GM21786 (cell line): Measurements from ENCODE around the gene DLK1.

Experiments used
- ATAC-seq: cut with Tn5 transposase; IDR thresholded peaks from one replicate; pipeline ENCODE4 v1.9.1; 2021; ENCODE audit not compliant: unreplicated experiment

Gene DLK1

DNA sequence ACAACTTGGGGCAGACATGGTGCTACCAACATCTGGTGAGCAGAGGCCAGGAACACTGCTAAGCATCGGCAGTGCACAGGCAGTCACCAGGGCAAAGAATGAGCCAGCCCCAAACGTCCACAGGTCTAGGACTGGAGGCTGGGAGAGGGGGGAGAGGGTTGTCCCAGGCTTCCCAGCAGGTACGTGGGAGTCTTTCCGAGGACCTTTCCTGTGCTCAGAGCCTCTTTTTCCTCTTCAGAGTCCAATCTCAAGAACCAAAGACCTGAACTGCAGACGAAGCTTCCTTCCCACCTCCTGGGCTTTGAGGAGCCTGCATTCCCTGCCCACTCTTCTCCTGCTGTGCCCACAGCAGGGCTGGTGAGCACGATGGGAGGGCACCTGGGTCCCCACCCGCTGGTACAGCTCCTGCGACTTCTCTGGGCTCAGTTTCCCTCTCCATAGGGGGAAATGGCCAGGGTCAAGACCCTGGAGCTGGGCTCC lies 48.7 kb downstream of the DLK1 start:
- ATAC-seq, result no peak

DNA sequence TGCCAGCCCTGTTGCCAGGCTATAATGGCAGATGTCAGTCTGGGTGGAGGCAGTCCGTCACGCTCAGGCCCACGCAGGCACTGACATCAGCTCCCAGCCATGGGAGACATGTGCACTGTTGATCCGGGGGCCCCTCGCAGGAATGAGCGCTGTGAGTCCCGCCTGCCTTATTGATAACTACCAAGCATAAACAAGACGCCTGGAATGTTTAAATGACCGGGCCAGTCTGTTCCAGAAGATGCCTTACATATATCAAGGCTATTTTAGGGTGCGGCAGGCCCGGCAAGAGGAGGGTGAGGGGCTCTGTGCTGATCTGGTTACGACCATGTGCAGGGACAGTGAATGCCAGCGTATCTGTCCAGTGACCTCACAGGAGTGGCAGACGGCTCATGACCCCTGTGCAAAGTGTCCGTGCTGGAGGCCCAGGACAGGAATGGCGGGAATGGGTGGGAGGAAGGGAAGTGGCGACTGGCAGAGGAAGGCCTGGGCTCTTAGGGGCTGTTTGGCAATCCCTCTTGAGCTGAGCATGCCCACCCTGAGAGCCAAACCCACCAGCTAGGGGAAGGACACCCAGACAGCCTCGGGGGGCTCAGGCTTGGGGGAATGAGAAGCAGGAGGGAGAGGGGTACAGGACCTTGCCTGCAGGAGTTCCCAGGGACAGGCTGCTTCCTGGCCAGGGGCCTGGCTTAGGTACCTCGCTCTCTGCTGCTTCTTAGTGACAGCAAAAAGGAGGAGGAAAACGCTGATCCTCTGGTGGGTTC lies 49.3 kb downstream of the DLK1 start:
- ATAC-seq, result no peak

DNA sequence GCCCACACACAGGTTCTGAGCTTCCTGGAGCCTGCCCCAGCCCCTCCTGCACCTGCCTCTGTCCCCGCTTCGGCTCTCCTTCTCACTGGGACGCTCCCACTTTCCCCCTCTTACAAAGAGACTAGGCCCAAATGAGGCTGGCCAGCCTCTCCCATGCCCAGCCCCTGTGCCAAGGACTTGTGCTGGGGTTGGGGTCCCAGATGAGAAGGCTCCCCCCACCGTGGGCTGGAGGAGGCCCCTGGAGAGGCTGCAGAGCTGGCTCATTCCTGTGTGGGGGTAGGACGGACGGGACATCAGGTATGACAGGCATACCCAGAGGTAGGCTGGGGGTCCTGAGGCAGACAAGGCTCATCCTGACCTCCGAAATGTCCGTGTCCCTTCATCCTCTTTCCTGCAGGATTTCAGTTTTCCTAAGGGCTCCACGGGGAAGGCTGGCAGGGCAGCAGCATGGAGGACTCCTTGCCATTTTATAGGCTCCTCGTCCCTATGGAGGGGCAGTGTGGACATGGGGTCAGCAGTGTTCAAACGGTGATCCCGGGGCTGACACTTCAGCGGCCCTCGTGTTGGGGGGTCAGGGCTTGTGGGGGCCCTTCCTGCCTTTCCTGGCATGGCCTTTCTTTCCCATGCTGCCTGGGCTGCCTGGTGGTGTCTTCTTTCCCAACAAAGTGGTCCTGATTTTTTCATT lies 50.1 kb downstream of the DLK1 start:
- ATAC-seq, result no peak

DNA sequence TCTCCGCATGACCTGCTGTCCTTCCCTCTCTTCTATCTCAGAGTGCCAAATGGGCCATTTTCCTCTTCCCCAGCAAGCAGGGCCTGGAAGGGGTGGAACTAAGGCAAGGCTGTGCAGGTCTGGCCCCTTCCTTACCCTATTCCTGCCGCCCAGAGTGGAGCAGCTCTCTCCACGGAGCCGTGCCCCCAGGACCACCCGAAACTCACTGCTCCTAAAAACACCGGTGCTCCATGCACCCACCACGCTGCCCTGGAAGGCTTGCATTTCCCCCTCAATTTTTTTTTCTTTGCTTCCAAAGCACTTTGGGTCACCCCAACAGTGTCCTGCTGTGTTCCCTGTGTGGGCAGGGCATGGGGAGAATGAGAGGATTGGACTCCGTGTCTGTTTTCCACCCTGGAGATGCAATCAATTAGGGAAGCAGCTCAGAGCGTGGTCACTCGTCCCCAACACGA lies 50.7 kb downstream of the DLK1 start:
- no peak for ATAC-seq

DNA sequence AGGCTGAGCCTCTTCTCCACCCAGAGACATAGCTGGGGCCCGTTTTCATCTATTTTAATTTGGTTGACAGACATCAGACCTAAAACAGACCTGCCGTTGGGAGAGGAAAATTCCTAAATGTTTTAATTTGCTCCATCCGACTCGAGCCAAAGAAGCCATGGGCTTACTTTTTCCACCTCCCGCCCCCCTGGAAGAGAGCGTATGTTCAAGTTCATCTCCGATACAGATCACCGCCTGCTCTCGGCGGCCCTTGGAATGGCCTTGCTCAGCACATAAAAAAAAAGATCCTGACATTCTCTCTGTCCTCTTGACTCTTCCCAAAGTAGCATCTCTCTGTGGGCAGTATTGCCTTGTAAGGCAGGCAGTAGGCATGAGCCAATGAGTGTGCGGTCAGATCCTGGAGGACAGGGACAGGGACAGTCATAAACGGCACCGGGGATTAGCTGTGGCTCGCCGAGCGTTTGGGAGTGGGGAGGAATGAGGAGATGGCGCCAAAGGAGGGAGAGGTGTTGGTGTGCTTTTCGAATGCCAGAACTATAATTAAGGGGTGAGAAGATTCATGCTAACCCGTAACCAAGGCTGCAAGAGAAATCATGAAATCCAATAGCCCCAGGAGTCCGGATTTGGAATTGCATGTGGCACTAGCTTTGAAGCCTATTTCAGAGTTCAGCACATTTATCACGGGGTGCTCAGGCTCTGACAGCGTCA lies 51.3 kb downstream of the DLK1 start:
- ATAC-seq, result no peak

DNA sequence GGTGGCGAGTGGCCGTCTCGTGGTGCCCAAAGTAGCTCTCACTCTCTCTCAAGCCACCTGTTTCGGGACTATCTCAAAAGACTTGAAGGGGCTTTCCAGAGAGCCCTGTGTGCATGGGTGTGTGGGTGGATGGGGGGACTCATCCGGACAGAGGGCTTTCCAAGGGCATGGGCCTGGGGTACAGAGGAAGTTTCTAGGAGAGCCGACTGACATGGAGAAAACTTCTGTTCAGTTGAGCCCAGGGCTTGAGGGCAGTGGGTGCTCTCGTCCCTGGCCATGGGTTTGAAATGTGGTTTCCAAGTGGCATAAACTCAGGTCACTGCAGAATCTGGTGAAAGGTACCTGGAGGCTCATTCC lies 51.8 kb downstream of the DLK1 start:
- no peak for ATAC-seq

DNA sequence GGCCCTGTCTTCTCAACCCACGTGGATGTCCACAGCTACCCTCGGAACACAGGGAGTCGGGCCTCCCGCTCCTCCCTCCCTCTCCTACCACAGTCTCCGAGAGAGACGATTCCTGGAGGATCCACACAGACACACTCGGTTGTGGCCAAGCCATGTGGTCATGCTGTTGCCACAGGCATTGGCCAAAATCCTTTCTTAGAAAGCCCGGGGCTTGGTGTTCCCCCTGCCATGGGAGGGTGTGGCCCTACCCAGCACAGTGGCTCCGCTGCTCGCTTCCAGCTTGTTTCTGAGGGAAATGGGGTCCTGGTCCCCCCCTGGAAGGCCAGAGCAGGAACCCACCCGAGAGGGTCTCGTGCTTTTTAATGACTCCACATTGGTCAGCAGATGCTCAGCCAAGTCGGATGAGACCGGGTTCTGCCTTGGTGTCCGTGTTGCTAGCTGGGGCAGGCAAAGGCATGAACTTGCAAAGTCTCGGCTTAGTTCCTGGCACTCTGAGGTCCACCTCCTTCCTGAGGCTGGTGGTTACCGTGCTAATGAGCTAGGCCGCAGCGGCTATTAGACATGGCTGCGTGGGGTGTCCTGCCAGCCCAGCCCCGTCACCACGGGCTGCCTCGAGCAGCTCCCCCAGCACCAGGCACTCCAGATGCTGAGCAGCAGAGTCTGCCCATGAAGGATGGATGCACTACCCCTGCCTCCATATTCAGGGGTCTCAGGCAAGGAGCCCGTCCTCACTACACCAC lies 52.4 kb downstream of the DLK1 start:
- no peak for ATAC-seq

DNA sequence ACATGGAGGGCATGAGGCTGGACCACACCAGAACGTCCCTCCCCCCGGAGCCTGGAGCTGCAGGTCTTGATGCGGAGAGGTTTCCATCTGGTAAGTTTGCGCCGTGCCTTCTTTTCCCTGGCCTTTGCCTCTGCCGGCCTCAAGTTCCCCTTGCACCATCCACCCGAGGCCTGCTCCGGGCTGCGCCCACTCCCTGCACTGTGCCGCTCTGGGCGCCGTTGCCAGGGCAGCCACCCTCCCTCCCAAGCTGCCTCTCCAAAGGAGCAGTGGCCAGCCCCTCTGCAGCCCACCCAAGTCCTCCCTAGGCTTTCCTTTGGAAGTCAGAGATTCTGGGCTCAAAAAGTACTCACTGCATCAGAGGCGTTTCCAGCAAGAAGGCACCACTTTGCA lies 53.0 kb downstream of the DLK1 start:
- ATAC-seq, result no peak

DNA sequence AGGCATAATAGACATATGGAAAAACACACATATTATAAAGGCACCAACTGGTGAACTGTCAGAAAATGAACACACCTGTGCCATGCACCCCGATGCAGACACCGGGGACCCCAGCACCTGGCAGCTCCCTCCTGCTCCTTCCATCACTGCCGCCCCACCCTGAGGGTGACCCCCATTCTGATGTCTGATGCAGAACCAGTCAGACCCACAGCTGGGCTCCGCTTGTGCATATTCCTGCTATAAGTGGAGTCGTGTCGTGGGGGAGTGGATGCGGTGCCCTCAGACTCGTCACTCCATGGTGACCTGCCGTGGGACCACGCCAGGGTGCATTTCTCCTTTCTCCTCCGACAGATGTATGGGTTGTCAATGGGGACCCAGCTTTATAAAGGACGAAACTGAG lies 53.6 kb downstream of the DLK1 start:
- ATAC-seq, result no peak

DNA sequence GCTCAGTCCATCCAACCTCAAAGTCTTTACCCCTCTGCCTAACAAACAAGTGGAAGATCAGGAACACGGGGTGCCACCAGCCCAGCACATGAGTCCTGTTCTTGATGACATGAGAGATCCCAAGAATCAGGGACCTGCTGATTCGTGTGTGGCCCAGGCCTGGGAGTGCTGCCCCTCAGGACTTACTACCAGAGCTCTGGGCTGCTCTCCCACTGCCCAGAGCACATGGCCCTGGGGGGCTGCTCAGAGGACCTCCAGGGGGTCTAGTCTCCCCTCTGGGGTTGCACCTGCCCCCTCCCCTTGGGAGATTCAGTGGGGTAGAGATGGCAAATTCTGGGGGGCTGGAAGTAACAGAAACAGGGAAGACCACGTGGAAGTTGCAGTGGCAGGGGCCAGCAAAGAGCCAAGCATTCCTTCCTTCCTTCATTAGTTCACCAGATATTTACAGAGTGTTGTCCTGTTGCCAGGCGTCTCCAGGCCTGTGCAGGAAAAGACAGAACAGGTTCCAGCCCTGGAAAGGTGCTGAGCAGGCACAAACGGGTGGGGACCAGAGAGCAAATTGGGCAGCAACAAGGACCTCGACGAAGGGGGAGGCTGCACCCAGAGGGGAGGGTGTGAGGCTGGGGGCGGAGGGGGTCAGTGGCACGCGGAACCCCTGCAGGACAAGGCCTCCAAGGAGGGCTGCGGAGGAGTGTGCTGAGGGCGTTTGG lies 54.1 kb downstream of the DLK1 start:
- no peak for ATAC-seq

DNA sequence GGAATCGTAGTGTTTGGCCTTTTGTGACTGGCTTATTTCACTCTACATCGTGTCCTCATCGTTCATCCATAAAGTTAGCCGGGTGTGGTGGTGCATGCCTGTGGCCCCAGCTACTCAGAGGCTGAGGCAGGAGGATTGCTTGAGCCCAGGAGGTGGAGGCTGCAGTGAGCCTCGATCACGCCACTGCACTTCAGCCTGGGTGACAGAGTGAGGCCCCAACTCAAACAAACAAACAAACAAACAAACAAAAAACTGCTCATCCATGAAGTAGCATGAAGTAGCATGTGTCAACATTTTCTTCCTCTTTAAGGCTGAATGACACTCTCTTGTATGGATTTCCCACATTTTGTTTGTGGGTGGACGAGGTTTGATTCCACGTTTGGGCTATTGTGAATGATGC lies 55.3 kb downstream of the DLK1 start:
- ATAC-seq, result no peak

DNA sequence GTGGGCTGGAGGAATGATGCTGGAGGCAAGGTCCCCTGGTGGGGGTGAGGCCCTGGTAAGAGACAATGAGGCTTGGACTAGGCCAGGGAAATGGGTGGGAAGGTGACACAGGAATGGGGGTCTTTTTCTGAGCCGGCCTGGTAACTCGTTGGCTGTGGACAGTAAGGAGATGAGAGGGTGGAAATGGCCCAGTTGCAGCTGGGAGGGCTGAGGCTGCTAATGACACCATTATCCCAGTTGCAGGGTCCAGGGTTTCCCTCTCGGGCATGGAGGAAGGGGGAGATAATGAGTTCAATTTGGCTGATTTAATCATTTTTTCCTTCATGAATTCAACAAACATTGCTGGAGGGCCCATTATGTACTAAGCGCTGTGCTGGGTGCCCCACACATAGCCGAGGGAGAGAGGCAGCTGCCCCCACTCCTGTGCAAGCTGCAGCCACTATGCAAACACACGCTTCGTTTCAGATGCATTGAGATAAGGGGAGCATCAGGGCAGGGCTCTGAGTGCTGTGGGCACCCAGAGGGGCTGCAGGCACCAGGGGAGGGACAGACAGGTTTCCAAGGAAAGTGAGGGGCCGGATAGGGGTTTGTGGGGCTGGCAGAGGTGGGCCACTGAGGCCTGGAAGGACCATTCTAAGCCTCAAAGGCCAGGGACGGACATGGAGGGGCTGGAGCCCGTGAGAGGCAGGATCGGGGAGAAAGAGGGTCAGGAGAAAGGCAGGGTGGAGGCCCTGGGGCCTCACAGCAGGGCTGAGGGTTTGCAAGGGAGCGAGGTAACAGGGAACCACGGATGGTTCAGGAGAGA lies 56.0 kb downstream of the DLK1 start:
- no peak for ATAC-seq

DNA sequence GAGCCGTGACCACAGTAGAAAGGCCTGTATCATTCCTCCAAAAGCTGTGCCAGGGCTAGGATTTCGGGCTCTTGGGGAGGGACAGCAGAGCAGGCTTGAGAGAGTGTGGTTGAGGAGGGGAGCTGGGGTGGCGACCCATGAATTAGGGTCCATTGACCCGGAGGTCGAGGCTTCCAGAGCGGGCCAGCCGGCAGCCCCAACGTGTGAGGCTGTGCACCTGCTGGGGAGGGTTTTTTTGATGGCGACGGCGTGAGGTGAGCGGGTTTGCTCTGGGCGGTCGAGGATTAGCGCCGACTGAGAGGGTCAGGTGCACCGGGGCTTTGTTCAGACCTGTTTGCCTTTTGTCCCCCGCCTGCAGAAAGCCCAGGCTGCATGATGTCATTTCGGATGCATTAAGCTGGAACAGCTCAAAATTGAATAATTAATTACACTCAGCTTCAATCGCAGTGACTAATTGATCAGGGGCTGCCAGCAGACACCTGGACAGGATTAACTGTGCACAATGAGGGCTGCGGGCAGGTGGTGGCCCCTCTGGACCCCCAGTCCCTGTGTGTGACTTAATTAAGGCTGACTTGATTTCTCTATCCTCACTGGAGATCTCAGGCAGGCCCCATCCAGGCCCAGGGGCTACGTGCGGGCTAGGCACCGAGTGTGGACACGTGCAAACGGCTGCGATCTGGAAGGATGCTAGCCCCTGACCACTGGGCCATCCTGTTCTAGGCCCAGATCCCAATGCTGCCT lies 57.1 kb downstream of the DLK1 start:
- no peak for ATAC-seq

DNA sequence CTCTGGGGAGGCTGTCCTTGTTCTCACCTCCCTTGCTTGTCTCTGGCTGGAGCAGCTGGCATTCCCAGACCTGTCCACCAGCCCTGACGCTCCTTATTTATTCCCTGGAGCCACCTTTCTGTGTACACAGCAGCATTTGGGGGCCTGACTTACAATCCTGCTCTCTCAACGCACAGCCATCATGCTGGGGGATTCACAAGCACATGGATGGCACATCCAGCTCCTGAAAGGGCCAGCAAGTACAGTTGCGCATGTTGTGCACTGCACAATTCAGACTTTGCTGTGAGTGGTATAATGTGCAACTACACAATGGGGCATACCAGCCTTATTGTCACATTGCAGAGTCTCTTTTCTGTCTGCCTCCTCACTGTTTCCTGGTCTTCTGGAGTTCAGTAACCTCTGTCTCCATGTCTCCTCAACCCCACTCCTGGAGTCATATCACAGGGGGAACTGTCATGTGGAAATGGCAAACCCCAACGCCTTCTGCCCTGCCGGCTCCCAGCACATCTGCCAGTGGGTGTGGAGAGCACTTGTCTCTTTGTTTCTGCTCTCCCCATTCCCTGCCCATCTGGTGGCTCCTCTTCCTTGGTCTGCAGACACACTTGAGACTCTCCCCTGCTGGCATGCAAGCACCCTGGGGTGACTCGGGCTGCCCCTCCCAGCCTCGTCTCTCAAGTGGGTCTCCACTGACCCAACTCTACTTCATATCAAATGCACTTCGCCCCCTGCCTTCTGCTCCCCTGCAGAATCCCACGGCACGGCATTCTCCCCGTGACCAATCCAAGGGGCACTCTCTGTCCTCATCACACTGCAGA lies 58.0 kb downstream of the DLK1 start:
- ATAC-seq, result no peak

DNA sequence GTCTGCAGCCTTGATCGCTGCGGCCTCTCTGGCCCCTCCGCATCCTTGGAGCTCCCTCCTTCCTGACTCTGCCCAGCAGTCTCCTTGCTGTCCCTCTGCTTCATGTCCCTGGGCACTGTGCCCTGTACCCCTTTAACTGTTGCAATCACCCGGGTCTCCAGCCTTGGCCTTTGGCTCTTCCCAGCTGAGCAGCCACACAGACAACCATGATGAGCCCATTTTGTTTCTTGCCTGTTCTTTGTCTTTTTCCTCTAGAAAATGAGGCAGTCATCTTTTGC lies 58.6 kb downstream of the DLK1 start:
- ATAC-seq, result no peak

DNA sequence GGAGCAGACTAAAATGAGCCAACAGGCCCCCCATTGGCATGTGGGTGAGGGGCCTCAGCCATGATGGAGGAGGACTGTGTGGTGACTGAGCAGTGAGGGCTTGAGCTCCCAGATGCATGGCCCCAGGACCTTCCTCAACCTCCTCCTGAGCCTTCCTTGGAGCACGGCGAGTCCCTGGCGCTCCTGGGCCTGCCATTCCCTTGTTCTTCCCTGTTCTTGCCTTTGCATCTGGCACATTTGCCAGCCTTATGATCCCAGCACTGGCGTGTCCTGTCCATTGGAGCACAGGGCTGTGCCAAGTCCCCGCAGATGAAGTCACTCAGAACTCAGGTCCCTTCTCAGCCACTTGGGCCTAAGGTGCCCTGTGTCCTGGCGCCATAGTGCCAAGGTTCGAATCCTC lies 58.9 kb downstream of the DLK1 start:
- ATAC-seq, result no peak

DNA sequence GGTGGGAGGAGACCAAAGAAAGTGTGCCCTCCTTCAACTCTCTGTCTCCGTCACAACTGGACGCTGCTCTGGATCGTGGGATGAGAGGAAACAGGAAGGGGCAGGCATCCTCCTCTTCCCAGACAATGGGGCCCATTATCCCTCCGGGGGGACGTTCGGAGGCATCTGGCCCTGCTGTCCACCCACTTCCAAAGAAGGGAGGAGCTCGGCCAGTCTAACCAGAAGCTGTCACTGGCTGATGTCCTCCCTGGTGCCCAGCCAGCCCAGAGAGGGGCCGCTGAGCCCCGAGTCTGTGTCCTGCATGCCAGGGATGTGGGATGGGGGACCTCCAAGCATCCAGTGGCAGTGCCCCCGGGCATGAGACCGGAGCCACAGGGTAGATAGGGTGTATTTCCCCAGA lies 59.4 kb downstream of the DLK1 start:
- no peak for ATAC-seq

DNA sequence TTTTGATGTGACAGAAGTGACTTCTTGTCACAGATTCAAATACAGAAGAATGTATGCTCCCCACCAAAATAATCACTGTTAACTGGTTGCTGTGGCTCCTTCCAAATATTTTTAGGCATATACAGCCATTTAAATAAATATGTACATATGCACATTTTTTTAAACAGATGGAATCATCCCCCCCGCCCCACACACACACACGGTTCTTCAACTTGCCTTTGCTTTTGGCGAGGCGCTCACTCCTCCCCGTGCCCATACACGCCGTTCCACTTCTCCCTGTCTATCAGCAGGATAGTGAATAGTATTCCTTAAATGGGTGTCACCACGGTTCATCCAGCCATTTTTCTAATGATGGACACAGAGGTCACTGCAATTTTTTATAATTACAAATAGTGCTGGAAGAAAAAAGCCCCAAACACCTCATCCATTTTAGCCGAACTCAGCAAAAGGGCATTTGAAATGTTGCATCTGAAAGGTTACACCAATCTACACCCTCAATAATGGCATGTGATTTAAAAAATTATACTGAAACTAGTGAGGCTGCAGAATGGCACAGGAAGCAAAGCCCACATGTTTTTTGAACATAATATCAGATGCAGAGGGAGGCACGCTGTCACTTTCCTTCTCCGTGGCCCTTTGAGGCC lies 60.0 kb downstream of the DLK1 start:
- ATAC-seq, result no peak
